H1 (cell line): Measurements from ENCODE around the gene DPYD. TPM values are rescaled to one million over a fixed set of nuclear protein-coding genes. Genes with fewer than 3 reads are reported as not detected.

Source experiments
- ASH2L ChIP-seq: fragments of 200-600, 300-600 bp; sonication (generic); IDR thresholded peaks from one replicate; pipeline ENCODE4 v1.7.1; 2017; ENCODE audit warnings: low read length
- PHF8 ChIP-seq: fragments of 200-600 bp; sonication (generic); conservative IDR thresholded peaks from 2 replicates; pipeline ENCODE4 v1.7.1; 2012; ENCODE audit warnings: low read depth, mild to moderate bottlenecking, inconsistent platforms, low read length, moderate library complexity
- polyA plus RNA-seq, 7 experiments: library from polyadenylated mRNA; depleted of rRNA in 3 of 7; stranded (reverse) in 5 of 7; unstranded in 2 of 7; fragments of >200 nt in 5 of 7; fragments of 200-250 nt in 2 of 7; gene quantifications; 1 replicate in 5 of 7; 2 replicates in 1 of 7; 4 replicates in 1 of 7; pipeline versions ENCODE4 v1.2.1 to v1.2.3, GENCODE V29; 2011 to 2013; ENCODE audit warnings: missing spikeins in 2 of 7, mixed read lengths in 2 of 7
- total RNA-seq: library from RNA; stranded (reverse); fragmentation: NEBNext Ultra II Directional; extraction: Animal tissue kit (Norgen Biotek cat#: 25700); gene quantifications from 2 replicates; pipeline ENCODE4 v1.2.1, GENCODE V29; 2021

The DPYD gene
- total and polyA plus RNA-seq, 2 of the 8 experiments (the other 6 are each of a cell fraction or from before 2014, with no cell fraction given): 0.29 to 0.73 TPM

DNA sequence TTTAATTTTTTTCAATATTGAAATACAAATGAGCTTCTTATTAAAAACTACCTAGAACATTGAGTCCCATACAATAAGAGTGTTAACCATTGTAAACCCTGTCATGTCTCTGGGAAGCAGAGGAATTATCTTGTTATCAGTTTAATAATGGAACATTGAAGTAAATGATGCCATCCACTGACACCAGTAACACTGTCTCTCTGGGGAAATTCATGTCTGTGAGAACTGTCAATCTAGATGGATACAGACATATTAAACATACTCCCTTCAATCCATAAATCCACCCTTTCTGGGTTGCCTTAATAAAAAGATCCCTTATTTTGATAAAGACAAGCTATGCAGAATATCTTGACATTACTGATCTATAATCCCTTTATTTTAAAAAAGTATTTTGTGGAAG lies 503.2 kb downstream of the DPYD start (continued):
- TF ChIP-seq PHF8 (no peak), ASH2L (no peak)
